HEK293T (cell line): ENCODE measurements around the gene ADAMTS10.

ENCODE experiments used
- CTCF ChIA-PET: fragments of 350-600 bp; formaldehyde crosslinking; extraction: SDS; loops from one replicate; lab custom pipeline; 2021; ENCODE audit warnings: antibody characterized with exemption, inconsistent platforms; lab: Yijun Ruan, JAX
- POLR2A ChIA-PET: fragments of 350-600 bp; formaldehyde crosslinking; extraction: SDS; loops from one replicate; lab custom pipeline; 2020; ENCODE audit warnings: antibody characterized with exemption, inconsistent platforms; lab: Yijun Ruan, JAX
- DNase-seq: peaks from one replicate; pipeline ENCODE4 v3.0.0; 2012; ENCODE audit warnings: mixed read lengths; ENCODE audit errors: extremely low spot score
- ARNT ChIP-seq: fragments of 450-650 bp; IDR thresholded peaks from 2 replicates; pipeline ENCODE4 v1.6.1; 2017; ENCODE audit warnings: mild to moderate bottlenecking
- BHLHE40 ChIP-seq: fragments of 450-650 bp; IDR thresholded peaks from 2 replicates; pipeline ENCODE4 v1.6.1; 2016; ENCODE audit warnings: mild to moderate bottlenecking, moderate library complexity, borderline replicate concordance
- CTBP1 ChIP-seq: fragments of 450-650 bp; IDR thresholded peaks from 2 replicates; pipeline ENCODE4 v1.6.1; 2016; ENCODE audit warnings: borderline replicate concordance
- ELF4 ChIP-seq: fragments of 450-650 bp; IDR thresholded peaks from 2 replicates; pipeline ENCODE4 v1.6.1; 2017; ENCODE audit warnings: antibody characterized with exemption
- FOXA1 ChIP-seq: fragments of 450-650 bp; IDR thresholded peaks from 2 replicates; pipeline ENCODE4 v1.6.1; 2016; ENCODE audit warnings: mild to moderate bottlenecking
- FOXK2 ChIP-seq: fragments of 450-650 bp; IDR thresholded peaks from 2 replicates; pipeline ENCODE4 v1.6.1; 2016; ENCODE audit warnings: mild to moderate bottlenecking
- FOXM1 ChIP-seq: fragments of 450-650 bp; IDR thresholded peaks from 2 replicates; pipeline ENCODE4 v1.6.1; 2017; ENCODE audit warnings: mild to moderate bottlenecking, borderline replicate concordance
- HDGF ChIP-seq: fragments of 450-650 bp; IDR thresholded peaks from 2 replicates; pipeline ENCODE4 v1.6.1; 2017; ENCODE audit warnings: antibody characterized with exemption, borderline replicate concordance
- L3MBTL2 ChIP-seq: fragments of 450-650 bp; conservative IDR thresholded peaks from 2 replicates; pipeline ENCODE4 v1.6.1; 2016; ENCODE audit warnings: mild to moderate bottlenecking
- LEF1 ChIP-seq: fragments of 450-650 bp; IDR thresholded peaks from 2 replicates; pipeline ENCODE4 v1.6.1; 2017; ENCODE audit warnings: mild to moderate bottlenecking, borderline replicate concordance
- NFRKB ChIP-seq: fragments of 450-650 bp; IDR thresholded peaks from 2 replicates; pipeline ENCODE4 v1.6.1; 2016; ENCODE audit warnings: mild to moderate bottlenecking, moderate library complexity
- PKNOX1 ChIP-seq: fragments of 450-650 bp; IDR thresholded peaks from 2 replicates; pipeline ENCODE4 v1.6.1; 2016
- SP1 ChIP-seq: fragments of 450-650 bp; IDR thresholded peaks from 2 replicates; pipeline ENCODE4 v1.6.1; 2017
- SUZ12 ChIP-seq: fragments of 450-650 bp; IDR thresholded peaks from 2 replicates; pipeline ENCODE4 v1.6.1; 2016; ENCODE audit warnings: mild to moderate bottlenecking
- TARDBP ChIP-seq: fragments of 450-650 bp; IDR thresholded peaks from 2 replicates; pipeline ENCODE4 v1.6.1; 2016
- ZNF384 ChIP-seq: fragments of 450-650 bp; IDR thresholded peaks from 2 replicates; pipeline ENCODE4 v1.6.1; 2016

Gene ADAMTS10

DNA sequence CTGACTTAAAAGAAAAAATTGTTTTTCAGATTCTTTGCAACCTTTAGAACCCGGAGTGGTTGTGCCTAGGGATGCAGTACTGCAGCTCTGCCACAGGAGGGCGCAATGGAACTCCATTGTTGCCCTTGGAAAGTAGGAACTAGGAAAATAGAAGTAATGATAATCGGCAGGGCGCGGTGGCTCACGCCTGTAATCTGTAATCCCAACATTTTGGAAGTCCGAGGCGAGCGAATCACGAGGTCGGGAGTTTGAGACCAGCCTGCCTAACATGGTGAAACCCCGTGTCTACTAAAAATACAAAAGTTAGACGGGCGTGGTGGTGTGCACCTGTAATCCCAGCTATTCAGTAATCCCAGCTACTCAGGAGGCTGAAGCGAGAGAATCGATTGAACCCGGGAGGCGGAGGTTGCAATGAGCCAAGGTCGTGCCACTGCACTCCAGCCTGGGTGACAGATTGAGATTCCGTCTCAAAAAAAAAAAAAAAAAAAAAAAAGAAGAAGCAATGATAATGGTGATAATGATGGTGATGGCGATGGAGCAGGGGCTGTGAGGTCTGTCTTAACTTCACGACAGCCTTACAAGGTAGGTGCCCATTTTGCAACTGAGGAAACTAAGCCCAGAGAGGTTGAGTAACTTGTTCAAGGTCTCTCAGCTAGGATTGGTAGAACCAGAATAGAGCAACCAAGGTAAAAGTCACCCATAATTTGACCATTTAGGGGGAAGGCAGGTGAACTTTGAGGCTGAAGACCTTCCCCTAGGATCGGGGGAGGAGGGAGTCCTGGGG lies 5.5 kb upstream of the ADAMTS10 start:
- peak; percentile 70 for DNase-seq
- no peak for TF ChIP-seq ARNT
- TF ChIP-seq SP1, result no peak
- TF ChIP-seq FOXK2, result no peak
- no peak for TF ChIP-seq BHLHE40
- ChIA-PET POLR2A (interaction anchor here (0.6 kb wide), 1 partner anchor 225 kb away, joined by 3 read pairs; no protein-coding TSS in a partner anchor), CTCF (interaction anchor here (0.8 to 1.2 kb wide), 4 partner anchors 11 to 28 kb away, joined by 3 to 6 read pairs (median 4); no protein-coding TSS in a partner anchor)

DNA sequence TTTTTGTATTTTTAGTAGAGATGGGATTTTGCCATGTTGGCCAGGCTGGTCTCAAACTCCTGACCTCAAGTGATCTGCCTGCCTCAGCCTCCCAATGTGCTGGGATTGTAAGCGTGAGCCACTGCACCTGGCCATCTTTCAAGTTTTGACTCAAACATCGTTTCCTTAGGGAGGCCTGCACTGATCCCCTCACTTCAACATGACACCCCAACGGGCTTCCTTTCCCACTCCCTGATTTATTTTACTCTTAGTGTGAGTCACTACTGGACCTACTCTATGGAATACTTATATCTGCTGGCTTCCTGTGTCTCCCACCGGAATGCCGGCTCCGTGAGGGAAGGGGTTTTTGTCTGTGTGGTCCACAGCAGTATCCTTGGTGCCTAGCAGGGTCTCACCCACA lies 4.5 kb upstream of the ADAMTS10 start:
- no peak for DNase-seq
- CTCF ChIA-PET, result interaction anchor here (0.8 kb wide), 2 partner anchors 18 to 21 kb away, joined by 3 to 4 read pairs; no protein-coding TSS in a partner anchor

GRCh38 chr19:8614455-8614854 lies 3.9 kb upstream of the ADAMTS10 start:
- TF ChIP-seq CTBP1, result no peak
- TF ChIP-seq FOXK2, result no peak
- TF ChIP-seq ARNT, result no peak
- no peak for TF ChIP-seq BHLHE40
- TF ChIP-seq LEF1, result no peak
- no peak for TF ChIP-seq FOXM1
- TF ChIP-seq NFRKB, result no peak
- TF ChIP-seq HDGF, result no peak
- no peak for TF ChIP-seq SP1
- no peak for TF ChIP-seq FOXA1
- TF ChIP-seq L3MBTL2, result no peak
- no peak for TF ChIP-seq ELF4
- no peak for TF ChIP-seq TARDBP
- ChIA-PET CTCF (no interaction called here), POLR2A (no interaction called here)
- DNase-seq, result no peak

More for the DNA sequence above, 4.5 kb upstream of the ADAMTS10 start:
- POLR2A ChIA-PET, result no interaction called here
- no peak for TF ChIP-seq FOXA1
- TF ChIP-seq HDGF, result no peak
- TF ChIP-seq FOXM1, result no peak
- no peak for TF ChIP-seq FOXK2
- TF ChIP-seq SUZ12, result no peak
- TF ChIP-seq CTBP1, result no peak
- TF ChIP-seq ZNF384, result no peak
- TF ChIP-seq SP1, result no peak
- no peak for TF ChIP-seq ARNT
- TF ChIP-seq BHLHE40, result no peak
- TF ChIP-seq TARDBP, result no peak

GRCh38 chr19:8612807-8613171 lies 2.3 kb upstream of the ADAMTS10 start:
- TF ChIP-seq ZNF384 (no peak), SUZ12 (no peak), BHLHE40 (no peak), FOXA1 (no peak), FOXM1 (no peak), L3MBTL2 (no peak), ARNT (no peak)
- ChIA-PET CTCF (no interaction called here), POLR2A (no interaction called here)

GRCh38 chr19:8611877-8612806 lies 1.6 kb upstream of the ADAMTS10 start:
- TF ChIP-seq LEF1 (no peak), ARNT (no peak), ZNF384 (peak; percentile 32; the same call in 1 of the 2 replicates), FOXA1 (no peak)
- CTCF ChIA-PET, result no interaction called here
- POLR2A ChIA-PET, result no interaction called here
- DNase-seq, result no peak

More at GRCh38 chr19:8612807-8613171, 2.3 kb upstream of the ADAMTS10 start:
- DNase-seq, result no peak

GRCh38 chr19:8611391-8611876 lies 919 bp upstream of the ADAMTS10 start:
- TF ChIP-seq ELF4, result no peak
- TF ChIP-seq FOXM1, result no peak
- no peak for TF ChIP-seq FOXK2
- TF ChIP-seq FOXA1, result no peak
- no peak for TF ChIP-seq HDGF
- ChIA-PET CTCF (no interaction called here), POLR2A (no interaction called here)
- DNase-seq, result no peak

- no peak for DNase-seq
- CTCF ChIA-PET, result no interaction called here
- POLR2A ChIA-PET, result no interaction called here
- no peak for TF ChIP-seq HDGF
- no peak for TF ChIP-seq CTBP1
- no peak for TF ChIP-seq ARNT
- no peak for TF ChIP-seq LEF1
- no peak for TF ChIP-seq L3MBTL2
- no peak for TF ChIP-seq PKNOX1
- no peak for TF ChIP-seq SUZ12
- TF ChIP-seq ELF4, result no peak
Measured at GRCh38 chr19:8610936-8611300, 403 bp upstream of the ADAMTS10 start.
